Neural progenitor cell (in vitro differentiated cells): ENCODE results near the gene C2CD3. TPM values are rescaled to one million over a fixed set of nuclear protein-coding genes. Genes with fewer than 3 reads are reported as not detected.

Source experiments
- DNase-seq: peaks from one replicate; pipeline ENCODE4 v3.0.0-alpha.2; 2016; ENCODE audit warnings: low spot score
- H2AFZ ChIP-seq: fragments of 200-600 bp; sonication (generic); replicated peaks from 2 replicates; pipeline ENCODE4 v1.6.1; 2016; ENCODE audit warnings: antibody characterized with exemption
- H3F3A ChIP-seq: fragments of 200-600 bp; sonication (generic); 2 replicates; pipeline ENCODE4 v1.6.1; 2016; ENCODE audit warnings: antibody characterized with exemption, low read depth
- H3K27ac ChIP-seq: fragments of 200-600 bp; sonication (generic); 2 replicates; pipeline ENCODE4 v1.5.1; 2016; ENCODE audit warnings: mild to moderate bottlenecking
- H3K27me3 ChIP-seq: fragments of 200-600 bp; sonication (generic); 2 replicates; pipeline ENCODE4 v1.6.1; 2016; ENCODE audit warnings: mild to moderate bottlenecking, moderate library complexity
- H3K36me3 ChIP-seq: fragments of 200-600 bp; sonication (generic); 2 replicates; pipeline ENCODE4 v1.5.1; 2016
- H3K4me1 ChIP-seq: fragments of 200-600 bp; sonication (generic); 2 replicates; pipeline ENCODE4 v1.6.1; 2016; ENCODE audit warnings: mixed run types
- H3K4me2 ChIP-seq: fragments of 200-600 bp; sonication (generic); 2 replicates; pipeline ENCODE4 v1.6.1; 2016
- H3K4me3 ChIP-seq: fragments of 200-600 bp; sonication (generic); 2 replicates; pipeline ENCODE4 v1.5.1; 2016
- H3K79me2 ChIP-seq: fragments of 200-600 bp; sonication (generic); 2 replicates; pipeline ENCODE4 v1.6.1; 2016; ENCODE audit warnings: low read depth
- H3K9ac ChIP-seq: fragments of 200-600 bp; sonication (generic); 2 replicates; pipeline ENCODE4 v1.6.1; 2016
- H3K9me3 ChIP-seq: fragments of 200-600 bp; sonication (generic); 2 replicates; pipeline ENCODE4 v1.5.1; 2016; ENCODE audit warnings: low read depth
- H4K20me1 ChIP-seq: fragments of 200-600 bp; sonication (generic); 2 replicates; pipeline ENCODE4 v1.6.1; 2016; ENCODE audit warnings: low read depth
- H3K27ac Mint-ChIP-seq: 3 replicates; pipeline ENCODE4 v1.8.0; 2021; ENCODE audit warnings: mixed read lengths
- H3K27me3 Mint-ChIP-seq: 2 replicates; pipeline ENCODE4 v1.8.0; 2022; ENCODE audit warnings: low read depth, mild to moderate bottlenecking, inconsistent platforms, moderate library complexity, mixed read lengths; ENCODE audit not compliant: insufficient read depth
- H3K36me3 Mint-ChIP-seq: 3 replicates; pipeline ENCODE4 v1.8.0; 2021; ENCODE audit warnings: mixed read lengths
- H3K4me1 Mint-ChIP-seq: 3 replicates; pipeline ENCODE4 v1.8.0; 2021; ENCODE audit warnings: mixed read lengths
- H3K4me3 Mint-ChIP-seq: 3 replicates; pipeline ENCODE4 v1.8.0; 2021; ENCODE audit warnings: mild to moderate bottlenecking, moderate library complexity, mixed read lengths
- H3K9me3 Mint-ChIP-seq: 3 replicates; pipeline ENCODE4 v1.8.0; 2020; ENCODE audit warnings: mixed read lengths
- CTCF ChIP-seq: fragments of 200-600 bp; sonication (generic); IDR thresholded peaks from 2 replicates; pipeline ENCODE4 v1.5.1; 2017; ENCODE audit warnings: antibody characterized with exemption, mild to moderate bottlenecking
- EZH2 ChIP-seq: fragments of 200-600 bp; sonication (generic); IDR thresholded peaks from 2 replicates; pipeline ENCODE4 v1.6.1; 2017; ENCODE audit warnings: antibody characterized with exemption, mild to moderate bottlenecking, moderate library complexity
- EZH2phosphoT487 ChIP-seq: fragments of 200-600 bp; sonication (generic); IDR thresholded peaks from 2 replicates; pipeline ENCODE4 v1.6.1; 2017; ENCODE audit warnings: antibody characterized with exemption
- total RNA-seq: library from RNA; depleted of rRNA; stranded (reverse); fragments of >200 nt; gene quantifications from 2 replicates; pipeline ENCODE4 v1.2.3, GENCODE V29; 2015; ENCODE audit warnings: low replicate concordance

Gene C2CD3
- total RNA-seq, 1 donor from 2014 or later: 19.6 TPM

GRCh38 chr11:73995247-73995646 lies 175.6 kb downstream of the C2CD3 start:
- TF ChIP-seq CTCF (no peak), EZH2 (no peak), EZH2phosphoT487 (no peak)
- no peaks in the 10 kb centered on the region for H3K27me3 Mint-ChIP-seq
- no peak overlapping the region for H3K27ac Mint-ChIP-seq

GRCh38 chr11:73991471-73992006 lies 179.3 kb downstream of the C2CD3 start:
- Mint-ChIP-seq H3K4me3 (no peak overlapping the region), H3K4me1 (no peaks in the 10 kb centered on the region), H3K36me3 (no peaks in the 10 kb centered on the region), H3K27me3 (no peaks in the 10 kb centered on the region), H3K27ac (no peak overlapping the region), H3K9me3 (no peaks in the 10 kb centered on the region)
- Histone ChIP-seq H3F3A (no peaks in the 10 kb centered on the region), H3K4me2 (no peak overlapping the region), H3K4me1 (no peaks in the 10 kb centered on the region), H3K36me3 (no peaks in the 10 kb centered on the region), H3K9me3 (no peaks in the 10 kb centered on the region), H3K4me3 (no peak overlapping the region), H3K27ac (no peak overlapping the region), H2AFZ (no peak overlapping the region), H4K20me1 (no peaks in the 10 kb centered on the region), H3K79me2 (no peaks in the 10 kb centered on the region), H3K9ac (no peak overlapping the region), H3K27me3 (no peaks in the 10 kb centered on the region)
- DNase-seq: no peak
- TF ChIP-seq EZH2phosphoT487: no peak

More at GRCh38 chr11:73995247-73995646, 175.6 kb downstream of the C2CD3 start:
- H3K27ac ChIP-seq: no peak overlapping the region
- H3K9ac ChIP-seq: no peak overlapping the region
- no peaks in the 10 kb centered on the region for H3K9me3 ChIP-seq
- no peaks in the 10 kb centered on the region for H4K20me1 ChIP-seq
- H2AFZ ChIP-seq: no peak overlapping the region
- no peaks in the 10 kb centered on the region for H3K4me1 ChIP-seq
- Mint-ChIP-seq H3K4me3 (no peak overlapping the region), H3K36me3 (no peaks in the 10 kb centered on the region), H3K4me1 (no peaks in the 10 kb centered on the region), H3K9me3 (no peaks in the 10 kb centered on the region)
- H3K27me3 ChIP-seq: no peaks in the 10 kb centered on the region
- DNase-seq: no peak
- no peak overlapping the region for H3K4me3 ChIP-seq
- no peaks in the 10 kb centered on the region for H3K79me2 ChIP-seq
- no peak overlapping the region for H3K4me2 ChIP-seq
- no peaks in the 10 kb centered on the region for H3K36me3 ChIP-seq
- H3F3A ChIP-seq: no peaks in the 10 kb centered on the region

- Mint-ChIP-seq H3K27me3 (no peaks in the 10 kb centered on the region), H3K4me3 (no peak overlapping the region), H3K4me1 (no peaks in the 10 kb centered on the region), H3K36me3 (no peaks in the 10 kb centered on the region), H3K27ac (no peak overlapping the region), H3K9me3 (no peaks in the 10 kb centered on the region)
- Histone ChIP-seq H3K4me1 (no peaks in the 10 kb centered on the region), H3F3A (no peaks in the 10 kb centered on the region), H4K20me1 (no peaks in the 10 kb centered on the region), H3K9ac (no peak overlapping the region), H3K79me2 (no peaks in the 10 kb centered on the region), H3K36me3 (no peaks in the 10 kb centered on the region), H3K4me2 (no peak overlapping the region), H3K4me3 (no peak overlapping the region), H3K9me3 (no peaks in the 10 kb centered on the region), H3K27ac (no peak overlapping the region), H3K27me3 (no peaks in the 10 kb centered on the region), H2AFZ (no peak overlapping the region)
- no peak for TF ChIP-seq CTCF
- TF ChIP-seq EZH2: no peak
- no peak for TF ChIP-seq EZH2phosphoT487
- no peak for DNase-seq
Measured at GRCh38 chr11:73990730-73991129, 180.1 kb downstream of the C2CD3 start.

- no peaks in the 10 kb centered on the region for H3K4me1 ChIP-seq
- H3K27me3 ChIP-seq: no peaks in the 10 kb centered on the region
- peaks cover 6% of the 10 kb centered on the region for H3F3A ChIP-seq
- no peak overlapping the region for H3K9ac ChIP-seq
- no peak overlapping the region for H2AFZ ChIP-seq
- no peaks in the 10 kb centered on the region for H3K36me3 ChIP-seq
- no peak overlapping the region for H3K27ac Mint-ChIP-seq
- DNase-seq: no peak
- H3K4me3 ChIP-seq: no peak overlapping the region
- H3K27me3 Mint-ChIP-seq: no peaks in the 10 kb centered on the region
- H3K9me3 ChIP-seq: no peaks in the 10 kb centered on the region
- H3K4me2 ChIP-seq: no peak overlapping the region
- no peaks in the 10 kb centered on the region for H4K20me1 ChIP-seq
- peaks cover 3% of the 10 kb centered on the region for H3K4me1 Mint-ChIP-seq
- H3K36me3 Mint-ChIP-seq: no peaks in the 10 kb centered on the region
- H3K4me3 Mint-ChIP-seq: no peak overlapping the region
- no peaks in the 10 kb centered on the region for H3K79me2 ChIP-seq
- H3K27ac ChIP-seq: no peak overlapping the region
- no peaks in the 10 kb centered on the region for H3K9me3 Mint-ChIP-seq
- TF ChIP-seq CTCF: no peak
- TF ChIP-seq EZH2phosphoT487: no peak
- TF ChIP-seq EZH2: no peak
Measured at GRCh38 chr11:73989156-73989555, 181.6 kb downstream of the C2CD3 start.
